ENCODE results near the gene UBAC1.
"Not testable (repeated sequence)": the region's sequence is repeated elsewhere in the genome, so short reads cannot be mapped to it uniquely, and the experiment has no call there.

The UBAC1 gene

GRCh38 chr9:135960411-135961276 is 529 bp downstream of the UBAC1 start:
- DNase-seq (ENCODE audit: low read depth in 3 of 3), result no peak

- no peak for DNase-seq (ENCODE audit: low read depth in 3 of 3)
Observed at GRCh38 chr9:135959814-135960213, 1.4 kb downstream of the UBAC1 start.

GRCh38 chr9:135958485-135958884 is 2.7 kb downstream of the UBAC1 start:
- no peak for DNase-seq (ENCODE audit: low read depth in 3 of 3)

- no peak for DNase-seq (ENCODE audit: low read depth in 3 of 3)
Observed at GRCh38 chr9:135957431-135957830, 3.7 kb downstream of the UBAC1 start.

- no peak for DNase-seq (ENCODE audit: low read depth in 3 of 3)
Observed at GRCh38 chr9:135956802-135957174, 4.4 kb downstream of the UBAC1 start.

GRCh38 chr9:135955934-135956801 is 5.0 kb downstream of the UBAC1 start:
- DNase-seq (ENCODE audit: low read depth in 3 of 3), result no peak

- DNase-seq (ENCODE audit: low read depth in 3 of 3), result no peak
Observed at GRCh38 chr9:135952664-135953206, 8.4 kb downstream of the UBAC1 start.

GRCh38 chr9:135951889-135952663 is 9.1 kb downstream of the UBAC1 start:
- no peak for DNase-seq (ENCODE audit: low read depth in 3 of 3)

GRCh38 chr9:135951310-135951709 is 9.9 kb downstream of the UBAC1 start:
- DNase-seq (ENCODE audit: low read depth in 3 of 3), result not testable (repeated sequence)

- DNase-seq (ENCODE audit: low read depth in 3 of 3), result not testable (repeated sequence)
Observed at GRCh38 chr9:135950841-135951240, 10.3 kb downstream of the UBAC1 start.

- no peak for DNase-seq (ENCODE audit: low read depth in 3 of 3)
Observed at GRCh38 chr9:135950135-135950682, 11.0 kb downstream of the UBAC1 start.

- DNase-seq (ENCODE audit: low read depth in 3 of 3), result no peak
Observed at GRCh38 chr9:135949501-135950134, 11.6 kb downstream of the UBAC1 start.

GRCh38 chr9:135948968-135949367 is 12.2 kb downstream of the UBAC1 start:
- no peak for DNase-seq (ENCODE audit: low read depth in 3 of 3)

- DNase-seq (ENCODE audit: low read depth in 3 of 3), result no peak
Observed at GRCh38 chr9:135948446-135948845, 12.7 kb downstream of the UBAC1 start.

- no peak for DNase-seq (ENCODE audit: low read depth in 3 of 3)
Observed at GRCh38 chr9:135947582-135947981, 13.6 kb downstream of the UBAC1 start.

GRCh38 chr9:135947105-135947504 is 14.1 kb downstream of the UBAC1 start:
- DNase-seq (ENCODE audit: low read depth in 3 of 3), result not testable (repeated sequence)

- no peak for DNase-seq (ENCODE audit: low read depth in 3 of 3)
Observed at GRCh38 chr9:135946392-135946994, 14.7 kb downstream of the UBAC1 start.

GRCh38 chr9:135945969-135946368 is 15.2 kb downstream of the UBAC1 start:
- no peak for DNase-seq (ENCODE audit: low read depth in 3 of 3)

- DNase-seq (ENCODE audit: low read depth in 3 of 3), result no peak
Observed at GRCh38 chr9:135944444-135945252, 16.5 kb downstream of the UBAC1 start.

- DNase-seq (ENCODE audit: low read depth in 3 of 3), result not testable (repeated sequence)
Observed at GRCh38 chr9:135943604-135944003, 17.6 kb downstream of the UBAC1 start.
